HAP-1 (cell line): Measurements from ENCODE around the gene RAPH1.
A peak's percentile ranks its signal among the peaks of the same experiment; 100 is the strongest.

Experiments used
- DNase-seq, 2 experiments: peaks; one replicate each; pipeline ENCODE4 v3.0.0-alpha.2; 2016 to 2020; ENCODE audit warnings: low spot score in 2 of 2
- H3K27me3 ChIP-seq: fragments of 250-450 bp; sonication (Bioruptor Pico); 2 replicates; pipeline ENCODE4 v1.5.1; 2020; ENCODE audit warnings: low read depth, mild to moderate bottlenecking, moderate library complexity
- H3K36me3 ChIP-seq: fragments of 250-450 bp; sonication (Bioruptor Pico); replicated peaks from 2 replicates; pipeline ENCODE4 v1.5.1; 2020; ENCODE audit warnings: mild to moderate bottlenecking
- H3K4me1 ChIP-seq: fragments of 250-450 bp; sonication (Bioruptor Pico); 2 replicates; pipeline ENCODE4 v1.5.1; 2020; ENCODE audit warnings: mild to moderate bottlenecking
- H3K4me3 ChIP-seq: fragments of 250-450 bp; sonication (Bioruptor Pico); 2 replicates; pipeline ENCODE4 v1.5.1; 2020; ENCODE audit warnings: mild to moderate bottlenecking, moderate library complexity
- H3K9me3 ChIP-seq: fragments of 250-450 bp; sonication (Bioruptor Pico); 2 replicates; pipeline ENCODE4 v1.5.1; 2020; ENCODE audit warnings: mild to moderate bottlenecking, moderate library complexity
- in situ Hi-C: fragments of 300-500 bp; cut with MboI; formaldehyde crosslinking; loops from 3 replicates; pipeline ENCODE4 v1.14.3; 2020; ENCODE audit warnings: low sequenced_read_pairs, inconsistent platforms, mixed read lengths

Gene RAPH1

GRCh38 chr2:203492965-203493364 lies 42.1 kb downstream of the RAPH1 start:
- in situ Hi-C loops, result no loop called here
- H3K9me3 ChIP-seq, result no peaks in the 10 kb centered on the region
- peaks cover 3% of the 10 kb centered on the region; the same call in 1 of the 2 replicates for H3K36me3 ChIP-seq
- no peaks in the 10 kb centered on the region for H3K27me3 ChIP-seq
- DNase-seq, result no peak
- H3K4me1 ChIP-seq, result no peaks in the 10 kb centered on the region
- H3K4me3 ChIP-seq, result no peak overlapping the region

- Histone ChIP-seq H3K36me3 (peaks cover 3% of the 10 kb centered on the region; the same call in 1 of the 2 replicates), H3K9me3 (no peaks in the 10 kb centered on the region), H3K4me1 (no peaks in the 10 kb centered on the region), H3K27me3 (no peaks in the 10 kb centered on the region), H3K4me3 (no peak overlapping the region)
- DNase-seq, result no peak
- in situ Hi-C loops, result no loop called here
Observed at GRCh38 chr2:203490391-203490790, 44.7 kb downstream of the RAPH1 start.

GRCh38 chr2:203489531-203489930 lies 45.6 kb downstream of the RAPH1 start:
- no peaks in the 10 kb centered on the region for H3K4me1 ChIP-seq
- peaks cover 3% of the 10 kb centered on the region; the same call in 1 of the 2 replicates for H3K36me3 ChIP-seq
- H3K27me3 ChIP-seq, result no peaks in the 10 kb centered on the region
- H3K9me3 ChIP-seq, result no peaks in the 10 kb centered on the region
- no peak overlapping the region for H3K4me3 ChIP-seq
- no peak for DNase-seq
- in situ Hi-C loops, result no loop called here

- H3K27me3 ChIP-seq, result no peaks in the 10 kb centered on the region
- H3K4me1 ChIP-seq, result no peaks in the 10 kb centered on the region
- no peaks in the 10 kb centered on the region for H3K9me3 ChIP-seq
- H3K4me3 ChIP-seq, result no peak overlapping the region
- in situ Hi-C loops, result no loop called here
- peaks cover under 1% of the 10 kb centered on the region; the same call in 1 of the 2 replicates for H3K36me3 ChIP-seq
- DNase-seq, result peak in 1 of 2 experiments; percentile 12
Observed at GRCh38 chr2:203484266-203485112, 50.6 kb downstream of the RAPH1 start.

GRCh38 chr2:203480623-203481022 lies 54.5 kb downstream of the RAPH1 start:
- DNase-seq, result no peak
- in situ Hi-C loops, result no loop called here

GRCh38 chr2:203476881-203477280 lies 58.2 kb downstream of the RAPH1 start:
- no peak for DNase-seq
- H3K27me3 ChIP-seq, result no peaks in the 10 kb centered on the region
- no peaks in the 10 kb centered on the region for H3K9me3 ChIP-seq
- in situ Hi-C loops, result no loop called here
- H3K4me3 ChIP-seq, result no peak overlapping the region
- no peaks in the 10 kb centered on the region for H3K36me3 ChIP-seq
- H3K4me1 ChIP-seq, result no peaks in the 10 kb centered on the region

More at GRCh38 chr2:203480623-203481022, 54.5 kb downstream of the RAPH1 start:
- no peaks in the 10 kb centered on the region for H3K4me1 ChIP-seq
- H3K4me3 ChIP-seq, result no peak overlapping the region
- H3K27me3 ChIP-seq, result no peaks in the 10 kb centered on the region
- no peaks in the 10 kb centered on the region for H3K9me3 ChIP-seq
- no peaks in the 10 kb centered on the region; the same call in 1 of the 2 replicates for H3K36me3 ChIP-seq

- no peaks in the 10 kb centered on the region for H3K4me1 ChIP-seq
- no peak overlapping the region for H3K4me3 ChIP-seq
- H3K9me3 ChIP-seq, result no peaks in the 10 kb centered on the region
- in situ Hi-C loops, result no loop called here
- H3K27me3 ChIP-seq, result no peaks in the 10 kb centered on the region
- H3K36me3 ChIP-seq, result no peaks in the 10 kb centered on the region
- no peak for DNase-seq
Observed at GRCh38 chr2:203471323-203471722, 63.8 kb downstream of the RAPH1 start.

GRCh38 chr2:203470371-203470770 lies 64.7 kb downstream of the RAPH1 start:
- DNase-seq, result no peak
- Histone ChIP-seq H3K4me1 (no peaks in the 10 kb centered on the region), H3K4me3 (no peak overlapping the region), H3K9me3 (no peaks in the 10 kb centered on the region), H3K27me3 (no peaks in the 10 kb centered on the region), H3K36me3 (no peaks in the 10 kb centered on the region)
- in situ Hi-C loops, result no loop called here

- no peak overlapping the region for H3K4me3 ChIP-seq
- no peaks in the 10 kb centered on the region for H3K36me3 ChIP-seq
- no peaks in the 10 kb centered on the region for H3K27me3 ChIP-seq
- in situ Hi-C loops, result no loop called here
- no peaks in the 10 kb centered on the region for H3K9me3 ChIP-seq
- H3K4me1 ChIP-seq, result no peaks in the 10 kb centered on the region
- DNase-seq, result no peak
Observed at GRCh38 chr2:203469546-203469945, 65.6 kb downstream of the RAPH1 start.

GRCh38 chr2:203463266-203463678 lies 71.8 kb downstream of the RAPH1 start:
- Histone ChIP-seq H3K4me1 (peaks cover 10% of the 10 kb centered on the region), H3K27me3 (no peaks in the 10 kb centered on the region), H3K9me3 (no peaks in the 10 kb centered on the region), H3K4me3 (no peak overlapping the region), H3K36me3 (no peaks in the 10 kb centered on the region)
- in situ Hi-C loops, result no loop called here
- DNase-seq, result peak; percentile 22 to 61

- Histone ChIP-seq H3K4me3 (no peak overlapping the region), H3K36me3 (peaks cover 4% of the 10 kb centered on the region; the same call in 1 of the 2 replicates), H3K27me3 (no peaks in the 10 kb centered on the region), H3K4me1 (peaks cover 10% of the 10 kb centered on the region), H3K9me3 (no peaks in the 10 kb centered on the region)
- in situ Hi-C loops, result no loop called here
- DNase-seq, result no peak
Observed at GRCh38 chr2:203462308-203462707, 72.8 kb downstream of the RAPH1 start.

GRCh38 chr2:203461746-203462145 lies 73.4 kb downstream of the RAPH1 start:
- DNase-seq, result no peak
- Histone ChIP-seq H3K9me3 (no peaks in the 10 kb centered on the region), H3K4me3 (no peak overlapping the region), H3K4me1 (peaks cover 10% of the 10 kb centered on the region), H3K27me3 (no peaks in the 10 kb centered on the region), H3K36me3 (peaks cover 5% of the 10 kb centered on the region; the same call in 1 of the 2 replicates)
- in situ Hi-C loops, result no loop called here

GRCh38 chr2:203455209-203455608 lies 79.9 kb downstream of the RAPH1 start:
- Histone ChIP-seq H3K4me1 (peaks cover 5% of the 10 kb centered on the region), H3K4me3 (no peak overlapping the region), H3K27me3 (no peaks in the 10 kb centered on the region), H3K9me3 (no peaks in the 10 kb centered on the region), H3K36me3 (peaks cover 11% of the 10 kb centered on the region)
- in situ Hi-C loops, result no loop called here
- no peak for DNase-seq

GRCh38 chr2:203453858-203454451 lies 81.1 kb downstream of the RAPH1 start:
- Histone ChIP-seq H3K27me3 (no peaks in the 10 kb centered on the region), H3K4me1 (peaks cover 8% of the 10 kb centered on the region), H3K36me3 (peaks cover 11% of the 10 kb centered on the region), H3K9me3 (no peaks in the 10 kb centered on the region), H3K4me3 (no peak overlapping the region)
- in situ Hi-C loops, result no loop called here
- DNase-seq, result peak; percentile 56 to 58
